ENCODE data around the gene KAT8.
"Not testable (repeated sequence)": the region's sequence is repeated elsewhere in the genome, so short reads cannot be mapped to it uniquely, and the experiment has no call there.

KAT8 gene

GRCh38 chr16:31149332-31149731 lies 31.9 kb downstream of the KAT8 start:
- TF ChIP-seq CTCF (IDR thresholded peaks at IDR 0.05; ENCODE audit: low read depth, low read length) = no peak

GRCh38 chr16:31149894-31150890 lies 32.7 kb downstream of the KAT8 start, which contains the start of gene PRSS36:
TSS of gene PRSS36 (minus strand) at chr16:31150066. CDS start at chr16:31150035, 31 bp downstream.
- no peak within 1 kb of the TSS for H3K4me3 ChIP-seq (ENCODE audit: low read depth, low read length)
- no peak for TF ChIP-seq CTCF (IDR thresholded peaks at IDR 0.05; ENCODE audit: low read depth, low read length)

More at GRCh38 chr16:31149332-31149731, 31.9 kb downstream of the KAT8 start:
- H3K4me3 ChIP-seq (ENCODE audit: low read depth, low read length) = no peak overlapping the region

GRCh38 chr16:31150976-31151375 lies 33.5 kb downstream of the KAT8 start:
- H3K4me3 ChIP-seq (ENCODE audit: low read depth, low read length) = not testable (repeated sequence)

GRCh38 chr16:31157136-31157535 lies 39.7 kb downstream of the KAT8 start:
- no peak overlapping the region for H3K4me3 ChIP-seq (ENCODE audit: low read depth, low read length)
- TF ChIP-seq CTCF (IDR thresholded peaks at IDR 0.05; ENCODE audit: low read depth, low read length) = no peak

GRCh38 chr16:31167315-31167714 lies 49.9 kb downstream of the KAT8 start:
- H3K4me3 ChIP-seq (ENCODE audit: low read depth, low read length) = no peak overlapping the region
- TF ChIP-seq CTCF (IDR thresholded peaks at IDR 0.05; ENCODE audit: low read depth, low read length) = no peak

GRCh38 chr16:31168848-31169247 lies 51.4 kb downstream of the KAT8 start:
- TF ChIP-seq CTCF (IDR thresholded peaks at IDR 0.05; ENCODE audit: low read depth, low read length) = no peak
- H3K4me3 ChIP-seq (ENCODE audit: low read depth, low read length) = no peak overlapping the region

- H3K4me3 ChIP-seq (ENCODE audit: low read depth, low read length) = not testable (repeated sequence)
These were observed 52.6 kb downstream of the KAT8 start for GRCh38 chr16:31170048-31170447.

GRCh38 chr16:31177136-31177535 lies 59.7 kb downstream of the KAT8 start:
- TF ChIP-seq CTCF (IDR thresholded peaks at IDR 0.05; ENCODE audit: low read depth, low read length) = no peak
- H3K4me3 ChIP-seq (ENCODE audit: low read depth, low read length) = no peak overlapping the region

All from WI38 (cell line).